GM19239 (cell line): ENCODE data around the gene SYF2.

Experiments
- DNase-seq: peaks from one replicate; pipeline ENCODE4 v3.0.0; 2011; ENCODE audit warnings: low spot score; ENCODE audit not compliant: insufficient read length
- FAIRE-seq: peaks from 2 replicates; lab custom pipeline; 2011; peaks lifted over from hg19 to GRCh38; lab: Jason Lieb, UNC

The SYF2 gene

DNA sequence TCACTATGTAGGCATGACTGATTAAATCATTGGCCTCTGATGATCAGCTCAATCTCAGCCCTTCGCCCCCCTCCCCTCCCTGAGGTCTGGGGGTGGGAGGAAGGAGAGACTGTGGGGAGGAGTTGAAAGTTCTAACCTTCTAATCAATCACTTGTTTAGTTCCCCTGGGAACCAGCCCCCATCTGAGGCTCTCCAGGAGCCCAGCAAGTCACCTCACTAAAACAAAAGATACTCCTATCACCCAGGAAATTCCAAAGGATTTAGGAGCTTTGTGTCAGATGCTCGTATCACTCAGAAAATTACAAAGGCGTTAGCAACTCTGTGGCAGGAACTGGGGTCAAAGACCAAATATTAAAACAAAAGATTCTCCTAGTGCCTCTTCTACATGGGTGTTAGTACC is 21.6 kb downstream of the SYF2 start:
- DNase-seq (no peak), FAIRE-seq (no peak)

GRCh38 chr1:25209516-25209915 is 22.8 kb downstream of the SYF2 start:
- FAIRE-seq, result no peak
- no peak for DNase-seq

- DNase-seq (no peak), FAIRE-seq (no peak)
Measured at GRCh38 chr1:25208561-25209222, 23.6 kb downstream of the SYF2 start.

- DNase-seq (no peak), FAIRE-seq (no peak)
Measured at GRCh38 chr1:25208092-25208491, 24.2 kb downstream of the SYF2 start.

DNA sequence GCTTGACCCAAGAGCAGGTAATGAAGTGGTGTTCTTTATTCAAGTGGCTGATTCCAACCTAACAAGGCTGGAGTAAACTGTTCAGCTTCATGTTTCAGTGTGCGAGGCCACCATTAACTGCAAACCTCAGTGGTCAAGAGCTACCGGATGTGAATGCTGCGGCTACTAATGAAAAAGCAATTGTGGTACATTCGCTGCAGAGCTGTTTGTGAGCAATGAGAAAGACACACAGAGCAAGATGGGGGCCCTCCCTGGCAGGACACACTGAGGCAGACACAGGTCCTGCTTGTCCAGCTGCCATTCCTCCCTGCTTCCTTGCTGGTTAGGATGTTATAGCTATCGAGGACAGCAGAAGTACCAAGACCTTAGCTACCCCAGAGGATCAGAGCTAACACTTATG is 26.1 kb downstream of the SYF2 start:
- DNase-seq, result no peak
- FAIRE-seq, result no peak

- no peak for FAIRE-seq
- no peak for DNase-seq
Measured at GRCh38 chr1:25205786-25206185, 26.5 kb downstream of the SYF2 start.

- peak; percentile 86 for FAIRE-seq
- DNase-seq, result peak; percentile 40
Measured at GRCh38 chr1:25204797-25205480, 27.4 kb downstream of the SYF2 start.

- FAIRE-seq, result no peak
Measured at GRCh38 chr1:25201006-25201405, 31.3 kb downstream of the SYF2 start.

GRCh38 chr1:25199819-25200620 is 32.3 kb downstream of the SYF2 start:
- no peak for DNase-seq
- no peak for FAIRE-seq

More at GRCh38 chr1:25201006-25201405, 31.3 kb downstream of the SYF2 start:
- no peak for DNase-seq

GRCh38 chr1:25198663-25199252 is 33.5 kb downstream of the SYF2 start:
- no peak for FAIRE-seq
- DNase-seq, result no peak

- DNase-seq (no peak), FAIRE-seq (no peak)
Measured at GRCh38 chr1:25197982-25198662, 34.2 kb downstream of the SYF2 start.

DNA sequence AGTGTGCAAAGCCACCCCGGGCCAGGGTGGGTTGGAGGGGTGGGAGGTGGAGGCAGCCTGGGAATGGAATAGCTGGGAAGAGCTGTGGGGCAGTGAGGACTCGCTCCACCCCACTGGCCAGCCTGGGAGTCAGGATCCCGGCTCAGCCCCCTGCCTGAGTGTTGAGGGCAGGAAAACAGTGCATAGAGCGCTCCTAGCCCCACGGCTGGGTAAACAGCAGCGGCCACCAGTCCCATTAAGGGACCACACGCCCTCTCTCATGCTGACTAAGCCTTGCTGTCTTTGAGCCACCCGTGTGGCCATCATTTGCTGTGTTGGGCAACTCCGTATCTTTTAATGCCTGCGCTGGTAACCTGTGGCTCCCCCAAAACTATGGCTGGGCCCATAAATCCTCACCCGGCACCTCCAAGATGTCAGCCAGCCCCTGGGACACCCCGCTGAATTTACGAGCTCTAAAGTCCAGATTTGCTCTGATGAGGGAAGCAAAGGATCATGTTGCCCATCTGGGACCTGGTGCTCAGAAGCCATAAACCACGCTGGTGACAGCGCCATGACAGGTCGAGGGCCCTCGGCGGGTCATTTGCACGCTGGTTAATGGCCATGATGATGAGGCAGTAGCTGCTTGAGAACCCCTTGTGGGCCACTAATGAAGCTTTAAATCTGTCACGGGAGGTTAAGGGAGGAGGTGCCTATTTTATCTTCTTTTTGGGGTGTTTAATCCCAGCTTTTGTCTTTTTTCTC is 34.9 kb downstream of the SYF2 start:
- DNase-seq, result no peak
- FAIRE-seq, result no peak

- FAIRE-seq (no peak), DNase-seq (no peak)
Measured at GRCh38 chr1:25196830-25197229, 35.5 kb downstream of the SYF2 start.

GRCh38 chr1:25195835-25196234 is 36.5 kb downstream of the SYF2 start:
- no peak for FAIRE-seq
- no peak for DNase-seq

DNA sequence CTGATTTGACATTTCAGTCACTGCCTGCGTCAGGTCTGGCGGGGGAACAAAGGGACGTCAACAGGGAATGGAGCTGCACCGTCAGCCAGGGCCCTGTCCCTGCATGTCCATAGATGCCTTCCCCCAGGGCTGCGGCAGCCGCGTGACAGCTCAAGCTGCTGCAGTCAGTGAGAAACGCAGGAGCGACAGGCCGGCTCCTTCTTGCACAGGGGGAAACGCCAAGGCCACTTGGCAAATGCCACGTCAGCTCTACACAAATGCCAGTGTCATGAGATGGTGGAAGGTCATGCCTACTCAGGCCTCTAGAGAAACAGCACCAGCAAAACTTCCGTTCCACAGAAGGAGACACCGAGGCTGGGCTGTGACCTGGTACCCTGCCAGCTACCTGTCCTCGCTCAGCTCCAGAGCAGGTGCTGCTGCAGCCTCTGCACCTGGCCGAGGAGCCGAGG is 37.7 kb downstream of the SYF2 start:
- DNase-seq (no peak), FAIRE-seq (no peak)

DNA sequence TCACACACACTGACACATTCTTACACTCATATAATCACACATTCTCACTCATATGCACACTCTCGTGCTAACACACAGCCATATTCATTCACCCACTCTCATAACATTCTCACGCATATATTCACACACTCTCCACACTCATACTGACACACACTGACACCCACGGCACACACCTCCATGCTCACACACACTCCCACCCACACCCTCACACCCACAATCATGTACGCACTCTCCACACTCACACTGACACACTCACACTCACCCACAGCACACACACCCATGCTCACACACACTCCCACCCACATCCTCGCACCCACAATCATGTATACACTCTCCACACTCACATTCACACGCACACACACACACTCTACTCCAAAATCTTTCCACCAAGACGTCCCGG is 38.2 kb downstream of the SYF2 start:
- no peak for DNase-seq

GRCh38 chr1:25193229-25193628 is 39.1 kb downstream of the SYF2 start:
- DNase-seq (no peak), FAIRE-seq (no peak)

More for the DNA sequence above, 38.2 kb downstream of the SYF2 start:
- FAIRE-seq, result no peak

- DNase-seq (no peak), FAIRE-seq (no peak)
Measured at GRCh38 chr1:25192154-25192553, 40.1 kb downstream of the SYF2 start.

DNA sequence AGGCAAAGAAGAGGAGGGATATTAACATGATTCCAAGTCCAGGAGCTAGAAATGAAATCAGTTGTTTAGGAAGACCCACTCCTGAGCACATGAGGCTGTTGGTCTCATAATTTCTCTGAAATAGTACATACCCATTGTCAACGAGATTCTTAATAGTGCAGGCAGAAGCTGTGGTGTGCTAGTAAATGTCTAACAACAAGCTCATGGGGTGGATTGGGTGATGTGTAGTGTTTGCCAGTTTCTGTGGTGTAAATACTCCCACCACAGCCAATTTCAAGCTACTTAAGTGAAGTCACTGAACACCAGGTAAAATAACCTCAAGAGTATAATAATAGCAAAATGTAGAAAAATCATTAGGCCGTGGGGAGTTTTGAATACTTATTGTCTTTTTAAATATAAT is 42.0 kb downstream of the SYF2 start:
- DNase-seq (no peak), FAIRE-seq (no peak)
